ENCODE measurements around the gene VPS13A.

VPS13A gene

GRCh38 chr9:77188242-77188641, 10.9 kb downstream of the VPS13A start:
- no peak overlapping the region for H3K9ac ChIP-seq (ENCODE audit: insufficient read length, low read depth)
- DNase-seq (ENCODE audit: low read depth, low spot score): no peak
- H3K36me3 ChIP-seq (ENCODE audit: insufficient read depth, insufficient read length, low read length): no peaks in the 10 kb centered on the region
- H3K9me3 ChIP-seq (ENCODE audit: insufficient read depth, low read length): no peaks in the 10 kb centered on the region
- TF ChIP-seq ZNF274 (IDR thresholded peaks at IDR 0.05; ENCODE audit: low read depth, low read length) (no peak), YY1 (IDR thresholded peaks at IDR 0.05; ENCODE audit: insufficient read depth, insufficient read length) (no peak), SUZ12 (IDR thresholded peaks at IDR 0.05; ENCODE audit: extremely low read depth, insufficient read depth, insufficient read length) (no peak)
- H3K27me3 ChIP-seq (ENCODE audit: insufficient read depth, insufficient read length): no peaks in the 10 kb centered on the region
- no peak overlapping the region for H3K4me3 ChIP-seq (ENCODE audit: insufficient read length, low read depth)
- H3K4me1 ChIP-seq (ENCODE audit: insufficient read depth, insufficient read length): no peaks in the 10 kb centered on the region

- H3K9ac ChIP-seq (ENCODE audit: insufficient read length, low read depth): no peak overlapping the region
- TF ChIP-seq ZNF274 (IDR thresholded peaks at IDR 0.05; ENCODE audit: low read depth, low read length): no peak
- no peak for TF ChIP-seq SUZ12 (IDR thresholded peaks at IDR 0.05; ENCODE audit: extremely low read depth, insufficient read depth, insufficient read length)
- TF ChIP-seq YY1 (IDR thresholded peaks at IDR 0.05; ENCODE audit: insufficient read depth, insufficient read length): no peak
- no peaks in the 10 kb centered on the region for H3K4me1 ChIP-seq (ENCODE audit: insufficient read depth, insufficient read length)
- no peak overlapping the region for H3K4me3 ChIP-seq (ENCODE audit: insufficient read length, low read depth)
- no peaks in the 10 kb centered on the region for H3K27me3 ChIP-seq (ENCODE audit: insufficient read depth, insufficient read length)
- H3K9me3 ChIP-seq (ENCODE audit: insufficient read depth, low read length): no peaks in the 10 kb centered on the region
- no peaks in the 10 kb centered on the region for H3K36me3 ChIP-seq (ENCODE audit: insufficient read depth, insufficient read length, low read length)
- no peak for DNase-seq (ENCODE audit: low read depth, low spot score)
These were observed 17.1 kb downstream of the VPS13A start for GRCh38 chr9:77194423-77194822.

- H3K27me3 ChIP-seq (ENCODE audit: insufficient read depth, insufficient read length): no peaks in the 10 kb centered on the region
- no peaks in the 10 kb centered on the region for H3K9me3 ChIP-seq (ENCODE audit: insufficient read depth, low read length)
- no peak for TF ChIP-seq SUZ12 (IDR thresholded peaks at IDR 0.05; ENCODE audit: extremely low read depth, insufficient read depth, insufficient read length)
- no peak for TF ChIP-seq ZNF274 (IDR thresholded peaks at IDR 0.05; ENCODE audit: low read depth, low read length)
- TF ChIP-seq YY1 (IDR thresholded peaks at IDR 0.05; ENCODE audit: insufficient read depth, insufficient read length): no peak
- H3K36me3 ChIP-seq (ENCODE audit: insufficient read depth, insufficient read length, low read length): peaks cover 27% of the 10 kb centered on the region
- no peaks in the 10 kb centered on the region for H3K4me1 ChIP-seq (ENCODE audit: insufficient read depth, insufficient read length)
- H3K4me3 ChIP-seq (ENCODE audit: insufficient read length, low read depth): no peak overlapping the region
- DNase-seq (ENCODE audit: low read depth, low spot score): peak; percentile 43
- no peak overlapping the region for H3K9ac ChIP-seq (ENCODE audit: insufficient read length, low read depth)
These were observed 32.8 kb downstream of the VPS13A start for GRCh38 chr9:77210116-77210515.

- H3K4me1 ChIP-seq (ENCODE audit: insufficient read depth, insufficient read length): no peaks in the 10 kb centered on the region
- H3K36me3 ChIP-seq (ENCODE audit: insufficient read depth, insufficient read length, low read length): peaks cover 28% of the 10 kb centered on the region
- H3K9ac ChIP-seq (ENCODE audit: insufficient read length, low read depth): no peak overlapping the region
- H3K27me3 ChIP-seq (ENCODE audit: insufficient read depth, insufficient read length): no peaks in the 10 kb centered on the region
- H3K9me3 ChIP-seq (ENCODE audit: insufficient read depth, low read length): no peaks in the 10 kb centered on the region
- DNase-seq (ENCODE audit: low read depth, low spot score): no peak
- H3K4me3 ChIP-seq (ENCODE audit: insufficient read length, low read depth): no peak overlapping the region
- TF ChIP-seq SUZ12 (IDR thresholded peaks at IDR 0.05; ENCODE audit: extremely low read depth, insufficient read depth, insufficient read length): no peak
- TF ChIP-seq YY1 (IDR thresholded peaks at IDR 0.05; ENCODE audit: insufficient read depth, insufficient read length): no peak
- no peak for TF ChIP-seq ZNF274 (IDR thresholded peaks at IDR 0.05; ENCODE audit: low read depth, low read length)
These were observed 34.2 kb downstream of the VPS13A start for GRCh38 chr9:77211561-77211960.

GRCh38 chr9:77212801-77213200, 35.5 kb downstream of the VPS13A start:
- no peak for DNase-seq (ENCODE audit: low read depth, low spot score)
- H3K9ac ChIP-seq (ENCODE audit: insufficient read length, low read depth): no peak overlapping the region
- H3K4me1 ChIP-seq (ENCODE audit: insufficient read depth, insufficient read length): no peaks in the 10 kb centered on the region
- no peak for TF ChIP-seq SUZ12 (IDR thresholded peaks at IDR 0.05; ENCODE audit: extremely low read depth, insufficient read depth, insufficient read length)
- TF ChIP-seq YY1 (IDR thresholded peaks at IDR 0.05; ENCODE audit: insufficient read depth, insufficient read length): no peak
- TF ChIP-seq ZNF274 (IDR thresholded peaks at IDR 0.05; ENCODE audit: low read depth, low read length): no peak
- no peaks in the 10 kb centered on the region for H3K9me3 ChIP-seq (ENCODE audit: insufficient read depth, low read length)
- H3K27me3 ChIP-seq (ENCODE audit: insufficient read depth, insufficient read length): no peaks in the 10 kb centered on the region
- peaks cover 30% of the 10 kb centered on the region for H3K36me3 ChIP-seq (ENCODE audit: insufficient read depth, insufficient read length, low read length)
- H3K4me3 ChIP-seq (ENCODE audit: insufficient read length, low read depth): no peak overlapping the region

- Histone ChIP-seq H3K9me3 (ENCODE audit: insufficient read depth, low read length) (no peaks in the 10 kb centered on the region), H3K27me3 (ENCODE audit: insufficient read depth, insufficient read length) (no peaks in the 10 kb centered on the region), H3K36me3 (ENCODE audit: insufficient read depth, insufficient read length, low read length) (peaks cover 27% of the 10 kb centered on the region), H3K9ac (ENCODE audit: insufficient read length, low read depth) (no peak overlapping the region), H3K4me1 (ENCODE audit: insufficient read depth, insufficient read length) (no peaks in the 10 kb centered on the region), H3K4me3 (ENCODE audit: insufficient read length, low read depth) (no peak overlapping the region)
- no peak for DNase-seq (ENCODE audit: low read depth, low spot score)
- TF ChIP-seq ZNF274 (IDR thresholded peaks at IDR 0.05; ENCODE audit: low read depth, low read length) (no peak), YY1 (IDR thresholded peaks at IDR 0.05; ENCODE audit: insufficient read depth, insufficient read length) (no peak), SUZ12 (IDR thresholded peaks at IDR 0.05; ENCODE audit: extremely low read depth, insufficient read depth, insufficient read length) (no peak)
These were observed 38.5 kb downstream of the VPS13A start for GRCh38 chr9:77215874-77216273.

- H3K36me3 ChIP-seq (ENCODE audit: insufficient read depth, insufficient read length, low read length): peaks cover 15% of the 10 kb centered on the region
These were observed 41.3 kb downstream of the VPS13A start for GRCh38 chr9:77218612-77219011.

More at GRCh38 chr9:77218612-77219011, 41.3 kb downstream of the VPS13A start:
- no peak overlapping the region for H3K9ac ChIP-seq (ENCODE audit: insufficient read length, low read depth)
- no peak overlapping the region for H3K4me3 ChIP-seq (ENCODE audit: insufficient read length, low read depth)
- no peaks in the 10 kb centered on the region for H3K4me1 ChIP-seq (ENCODE audit: insufficient read depth, insufficient read length)
- TF ChIP-seq ZNF274 (IDR thresholded peaks at IDR 0.05; ENCODE audit: low read depth, low read length) (no peak), SUZ12 (IDR thresholded peaks at IDR 0.05; ENCODE audit: extremely low read depth, insufficient read depth, insufficient read length) (no peak), YY1 (IDR thresholded peaks at IDR 0.05; ENCODE audit: insufficient read depth, insufficient read length) (no peak)
- H3K9me3 ChIP-seq (ENCODE audit: insufficient read depth, low read length): no peaks in the 10 kb centered on the region
- DNase-seq (ENCODE audit: low read depth, low spot score): no peak
- no peaks in the 10 kb centered on the region for H3K27me3 ChIP-seq (ENCODE audit: insufficient read depth, insufficient read length)

Data from NT2/D1 (cell line).